ENCODE measurements around the gene KSR1.
"Not testable (repeated sequence)": the region's sequence is repeated elsewhere in the genome, so short reads cannot be mapped to it uniquely, and the experiment has no call there.

KSR1 gene

GRCh38 chr17:27426471-27426870, 29.8 kb upstream of the KSR1 start:
- FAIRE-seq; DNase-seq (ENCODE audit: low spot score): not testable (repeated sequence)

GRCh38 chr17:27427166-27427862, 28.9 kb upstream of the KSR1 start:
- FAIRE-seq; DNase-seq (ENCODE audit: low spot score): not testable (repeated sequence)

- FAIRE-seq (no peak), DNase-seq (ENCODE audit: low spot score) (no peak)
Observed at GRCh38 chr17:27428781-27429505, 27.3 kb upstream of the KSR1 start.

GRCh38 chr17:27429666-27430382, 26.4 kb upstream of the KSR1 start:
- DNase-seq (ENCODE audit: low spot score) (no peak), FAIRE-seq (no peak)

GRCh38 chr17:27430383-27430840, 25.8 kb upstream of the KSR1 start:
- FAIRE-seq = no peak
- no peak for DNase-seq (ENCODE audit: low spot score)

- FAIRE-seq (no peak), DNase-seq (ENCODE audit: low spot score) (no peak)
Observed at GRCh38 chr17:27430882-27431491, 25.3 kb upstream of the KSR1 start.

GRCh38 chr17:27433521-27433920, 22.7 kb upstream of the KSR1 start:
- FAIRE-seq (no peak), DNase-seq (ENCODE audit: low spot score) (no peak)

GRCh38 chr17:27435431-27436070, 20.7 kb upstream of the KSR1 start:
- DNase-seq (ENCODE audit: low spot score); FAIRE-seq: not testable (repeated sequence)

GRCh38 chr17:27438348-27438998, 17.8 kb upstream of the KSR1 start:
- FAIRE-seq (no peak), DNase-seq (ENCODE audit: low spot score) (no peak)

GRCh38 chr17:27439342-27439741, 16.9 kb upstream of the KSR1 start:
- FAIRE-seq (no peak), DNase-seq (ENCODE audit: low spot score) (no peak)

- no peak for FAIRE-seq
- no peak for DNase-seq (ENCODE audit: low spot score)
Observed at GRCh38 chr17:27442702-27443101, 13.5 kb upstream of the KSR1 start.

GRCh38 chr17:27443491-27443890, 12.8 kb upstream of the KSR1 start:
- FAIRE-seq = no peak
- DNase-seq (ENCODE audit: low spot score) = no peak

GRCh38 chr17:27445971-27446370, 10.3 kb upstream of the KSR1 start:
- no peak for FAIRE-seq
- no peak for DNase-seq (ENCODE audit: low spot score)

- DNase-seq (ENCODE audit: low spot score) = peak; percentile 52
- no peak for FAIRE-seq
Observed at GRCh38 chr17:27446569-27447301, 9.5 kb upstream of the KSR1 start.

- not testable (repeated sequence) for DNase-seq (ENCODE audit: low spot score); FAIRE-seq
Observed at GRCh38 chr17:27448534-27448933, 7.7 kb upstream of the KSR1 start.

GRCh38 chr17:27449541-27449940, 6.7 kb upstream of the KSR1 start:
- no peak for DNase-seq (ENCODE audit: low spot score)
- no peak for FAIRE-seq

- FAIRE-seq = no peak
- no peak for DNase-seq (ENCODE audit: low spot score)
Observed at GRCh38 chr17:27449988-27450387, 6.3 kb upstream of the KSR1 start.

GRCh38 chr17:27450416-27450815, 5.8 kb upstream of the KSR1 start:
- DNase-seq (ENCODE audit: low spot score) (no peak), FAIRE-seq (no peak)

- FAIRE-seq (no peak), DNase-seq (ENCODE audit: low spot score) (no peak)
Observed at GRCh38 chr17:27451906-27452305, 4.3 kb upstream of the KSR1 start.

- DNase-seq (ENCODE audit: low spot score) (no peak), FAIRE-seq (no peak)
Observed at GRCh38 chr17:27452828-27453227, 3.4 kb upstream of the KSR1 start.

Data from RCC 7860 (cell line).